B cell (primary cell): ENCODE measurements around the gene SIPA1L3. TPM values are rescaled to one million over a fixed set of nuclear protein-coding genes. Genes with fewer than 3 reads are reported as not detected.
A peak's percentile ranks its signal among the peaks of the same experiment; 100 is the strongest.

Experiments used
- ATAC-seq: fragments of 200-7000 bp; cut with Tn5 transposase; one replicate; pipeline ENCODE4 v1.10.0; 2021; ENCODE audit warnings: low read depth, mild to moderate bottlenecking, moderate number of reproducible peaks, moderate library complexity
- CTCF ChIA-PET: fragments of 350-600 bp; sonication (Branson Sonifier 250); formaldehyde crosslinking; loops from one replicate; lab custom pipeline; 2021; ENCODE audit warnings: antibody characterized with exemption, inconsistent platforms; lab: Charles Lee
- POLR2A ChIA-PET: fragments of 350-600 bp; sonication (Branson Sonifier 250); formaldehyde crosslinking; loops from one replicate; lab custom pipeline; 2021; ENCODE audit warnings: antibody characterized with exemption; lab: Charles Lee
- DNase-seq: peaks from one replicate; pipeline ENCODE4 v3.0.0; 2013
- H2AFZ ChIP-seq: 2 replicates; pipeline ENCODE4 v1.6.1; 2012; ENCODE audit warnings: mild to moderate bottlenecking, low read depth, low read length; ENCODE audit not compliant: insufficient read depth, poor library complexity, severe bottlenecking
- H3K27ac ChIP-seq, 2 donors: 1 replicate in 1 of 2; 2 replicates in 1 of 2; pipeline ENCODE4 v1.5.1; 2012 to 2013; ENCODE audit warnings: low read length in 2 of 2, mild to moderate bottlenecking in 2 of 2, moderate library complexity in 1 of 2
- H3K27me3 ChIP-seq, 4 experiments: fragments of 200-600 bp in 1 of 4; sonication (generic) in 1 of 4; replicated peaks in 1 of 4; 1 replicate in 2 of 4; 2 replicates in 2 of 4; pipeline versions ENCODE4 v1.6.1 to v1.7.0; 2013 to 2016; ENCODE audit warnings: low read length in 3 of 4, mild to moderate bottlenecking in 2 of 4, mixed read lengths in 1 of 4, moderate library complexity in 1 of 4; ENCODE audit not compliant: insufficient read depth in 4 of 4, control insufficient read depth in 3 of 4; ENCODE audit errors: control extremely low read depth in 1 of 4
- H3K36me3 ChIP-seq, 2 experiments: replicated peaks in 1 of 2; 1 replicate in 1 of 2; 2 replicates in 1 of 2; pipeline versions ENCODE4 v1.6.1 to v1.7.1; 2013; ENCODE audit warnings: low read length in 1 of 2; ENCODE audit not compliant: insufficient read depth in 2 of 2, control insufficient read depth in 1 of 2; ENCODE audit errors: control extremely low read depth in 1 of 2, extremely low read depth in 1 of 2
- H3K4me1 ChIP-seq, 2 donors: fragments of 200-600 bp in 1 of 2; sonication (generic) in 1 of 2; 1 replicate in 1 of 2; 2 replicates in 1 of 2; pipeline versions ENCODE4 v1.5.1 to v1.6.1; 2013 to 2017; ENCODE audit warnings: low read length in 2 of 2; ENCODE audit not compliant: control insufficient read depth in 2 of 2, insufficient read depth in 2 of 2
- H3K4me2 ChIP-seq: replicated peaks from 2 replicates; pipeline ENCODE3; 2012; ENCODE audit warnings: mild to moderate bottlenecking, low read depth, low read length; ENCODE audit not compliant: poor library complexity, severe bottlenecking
- H3K4me3 ChIP-seq, 5 experiments: fragments of 200-600 bp in 1 of 5; sonication (generic) in 1 of 5; 1 replicate in 3 of 5; 2 replicates in 2 of 5; pipeline versions ENCODE4 v1.5.1 to v1.7.0; 2011 to 2016; ENCODE audit warnings: low read length in 4 of 5, mild to moderate bottlenecking in 4 of 5, low read depth in 2 of 5, control low read depth in 1 of 5, moderate library complexity in 1 of 5; ENCODE audit not compliant: insufficient read depth in 1 of 5; ENCODE audit errors: control extremely low read depth in 1 of 5, extremely low read depth in 1 of 5
- H3K79me2 ChIP-seq: fragments of 200-600 bp; sonication (generic); one replicate; pipeline ENCODE4 v1.6.0; 2016; ENCODE audit warnings: low read length; ENCODE audit not compliant: control insufficient read depth, insufficient read depth
- H3K9ac ChIP-seq: fragments of 200-600 bp; sonication (generic); 2 replicates; pipeline ENCODE4 v1.6.1; 2017; ENCODE audit warnings: mild to moderate bottlenecking, low read length, moderate library complexity
- H3K9me3 ChIP-seq, 3 donors: one replicate each; pipeline versions ENCODE4 v1.6.1 to v1.7.1; 2013; ENCODE audit warnings: low read length in 2 of 3; ENCODE audit not compliant: control insufficient read depth in 2 of 3, insufficient read depth in 1 of 3; ENCODE audit errors: control extremely low read depth in 1 of 3
- H4K20me1 ChIP-seq: 2 replicates; pipeline ENCODE4 v1.6.0; 2012; ENCODE audit warnings: mild to moderate bottlenecking, low read length; ENCODE audit not compliant: insufficient read depth, control insufficient read depth, poor library complexity, severe bottlenecking
- H3K27ac Mint-ChIP-seq: one replicate; pipeline ENCODE4 v1.8.0; 2021; ENCODE audit warnings: mixed read lengths
- H3K27me3 Mint-ChIP-seq: one replicate; pipeline ENCODE4 v1.8.0; 2021; ENCODE audit warnings: mixed read lengths
- H3K4me1 Mint-ChIP-seq: one replicate; pipeline ENCODE4 v1.8.0; 2021; ENCODE audit warnings: mixed read lengths
- H3K4me3 Mint-ChIP-seq: one replicate; pipeline ENCODE4 v1.8.0; 2021; ENCODE audit warnings: mixed read lengths
- H3K9me3 Mint-ChIP-seq: one replicate; pipeline ENCODE4 v1.8.0; 2022; ENCODE audit warnings: mixed read lengths; ENCODE audit not compliant: insufficient read depth
- CTCF ChIP-seq: fragments of 200-600 bp; IDR thresholded peaks from one replicate; pipeline ENCODE4 v1.8.0; 2022; ENCODE audit warnings: antibody characterized with exemption, mild to moderate bottlenecking
- EZH2 ChIP-seq: IDR thresholded peaks from 2 replicates; pipeline ENCODE4 v1.6.1; 2012; ENCODE audit warnings: borderline replicate concordance, low read depth, mild to moderate bottlenecking, moderate library complexity, low read length; ENCODE audit not compliant: insufficient read depth, poor library complexity, severe bottlenecking
- WGBS: methylation state at CpG from one replicate; pipeline ENCODE4 v1.1.5; 2013; ENCODE audit warnings: missing lambda C conversion rate; ENCODE audit not compliant: insufficient coverage; 5-methylcytosine and 5-hydroxymethylcytosine counted together
- intact Hi-C: fragments of 100-400 bp; cut with micrococcal nuclease; formaldehyde crosslinking; loops from one replicate; pipeline ENCODE4 v1.10.0; 2022
- polyA plus RNA-seq: library from polyadenylated mRNA; depleted of rRNA; stranded (reverse); fragments of >200 nt; gene quantifications from 2 replicates; pipeline ENCODE4 v1.2.3, GENCODE V29; 2012
- total RNA-seq, 2 donors: library from RNA; stranded (reverse); fragments of 120-200 nt in 1 of 2; gene quantifications; 1 replicate in 1 of 2; 2 replicates in 1 of 2; pipeline versions ENCODE4 v1.2.3 to v1.2.4, GENCODE V29; 2013 to 2022

The SIPA1L3 gene
- total and polyA plus RNA-seq, 2 donors (not counting 1 experiment from before 2014, with no cell fraction given): 48.3 to 295 TPM

GRCh38 chr19:37948362-37948761, 41.4 kb downstream of the SIPA1L3 start:
- no peaks in the 10 kb centered on the region for H3K9me3 Mint-ChIP-seq
- Histone ChIP-seq H3K27ac (peak overlapping the region in 1 of 2 donors; percentile 95), H4K20me1 (no peaks in the 10 kb centered on the region), H3K9me3 (no peaks in the 10 kb centered on the region), H3K79me2 (peaks cover 95% of the 10 kb centered on the region), H3K4me1 (peaks cover 37 to 53% of the 10 kb centered on the region in 2 donors), H3K9ac (no peak overlapping the region), H3K4me3 (no peak overlapping the region), H3K27me3 (no peaks in the 10 kb centered on the region), H2AFZ (no peak overlapping the region), H3K36me3 (peaks cover 0 to 12% of the 10 kb centered on the region in 2 experiments), H3K4me2 (peak overlapping the region; percentile 12)
- POLR2A ChIA-PET: no interaction called here
- H3K27ac Mint-ChIP-seq: peak overlapping the region; percentile 91
- WGBS: 100% methylated on average over 4 of the region's 6 CpGs
- TF ChIP-seq CTCF: no peak
- H3K27me3 Mint-ChIP-seq: no peaks in the 10 kb centered on the region
- peaks cover 64% of the 10 kb centered on the region for H3K4me1 Mint-ChIP-seq
- no peak for ATAC-seq
- CTCF ChIA-PET: no interaction called here
- no peak overlapping the region for H3K4me3 Mint-ChIP-seq
- intact Hi-C loops: no loop called here
- no peak for DNase-seq

GRCh38 chr19:37950471-37951175, 43.6 kb downstream of the SIPA1L3 start:
- H4K20me1 ChIP-seq: no peaks in the 10 kb centered on the region
- CTCF ChIA-PET: interaction anchor here (1.2 to 2.6 kb wide), 5 partner anchors 12 to 83 kb away, joined by 3 to 7 read pairs (median 3); no protein-coding TSS in a partner anchor
- Mint-ChIP-seq H3K4me3 (peak overlapping the region; percentile 64), H3K27ac (peak overlapping the region; percentile 87), H3K27me3 (no peaks in the 10 kb centered on the region), H3K4me1 (peaks cover 72% of the 10 kb centered on the region), H3K9me3 (no peaks in the 10 kb centered on the region)
- DNase-seq (no peak), ATAC-seq (no peak)
- H3K9me3 ChIP-seq: no peaks in the 10 kb centered on the region
- peak overlapping the region; percentile 73 for H3K4me2 ChIP-seq
- peaks cover 0 to 4% of the 10 kb centered on the region in 2 experiments for H3K36me3 ChIP-seq
- H3K27ac ChIP-seq: peak overlapping the region; percentile 89 to 95
- peaks cover 95% of the 10 kb centered on the region for H3K79me2 ChIP-seq
- peak overlapping the region; percentile 9 for H3K9ac ChIP-seq
- TF ChIP-seq EZH2: no peak
- TF ChIP-seq CTCF: no peak
- intact Hi-C loops: no loop called here
- no peak overlapping the region for H2AFZ ChIP-seq
- H3K27me3 ChIP-seq: no peaks in the 10 kb centered on the region
- POLR2A ChIA-PET: interaction anchor here (0.6 to 0.8 kb wide), 3 partner anchors 29 to 84 kb away, joined by 3 to 6 read pairs (median 3); no protein-coding TSS in a partner anchor
- 97% methylated on average over 21 of the region's 25 CpGs for WGBS
- no peak overlapping the region for H3K4me3 ChIP-seq
- H3K4me1 ChIP-seq: peaks cover 56 to 74% of the 10 kb centered on the region in 2 donors
